Psoas muscle (tissue), 8 donors: ENCODE data around the gene SSU72. TPM values are rescaled to one million over a fixed set of nuclear protein-coding genes. Genes with fewer than 3 reads are reported as not detected.
A peak's percentile ranks its signal among the peaks of the same experiment; 100 is the strongest.

Experiments used
- ATAC-seq, 4 donors: fragments of 200-7000 bp; cut with Tn5 transposase; one replicate each; pipeline ENCODE4 v1.9.1; 2020; ENCODE audit warnings: moderate library complexity in 3 of 4, mild to moderate bottlenecking in 2 of 4
- DNase-seq, 2 donors: peaks; one replicate each; pipeline ENCODE4 v3.0.0-alpha.2; 2020
- H3K27ac ChIP-seq: fragments of 200-600 bp; one replicate; pipeline ENCODE4 v1.8.0; 2022
- H3K27me3 ChIP-seq, 3 donors: fragments of 200-600 bp in 1 of 3; one replicate each; pipeline versions ENCODE4 v1.6.1 to v1.8.0; 2013 to 2022; ENCODE audit warnings: low read length in 2 of 3, mild to moderate bottlenecking in 2 of 3, moderate library complexity in 1 of 3; ENCODE audit not compliant: insufficient read depth in 3 of 3
- H3K36me3 ChIP-seq, 2 donors: fragments of 200-600 bp in 1 of 2; one replicate each; pipeline versions ENCODE4 v1.6.1 to v1.8.0; 2013 to 2022; ENCODE audit warnings: low read depth in 1 of 2, mild to moderate bottlenecking in 1 of 2, moderate library complexity in 1 of 2; ENCODE audit not compliant: insufficient read depth in 1 of 2
- H3K4me1 ChIP-seq: fragments of 200-600 bp; one replicate; pipeline ENCODE4 v1.8.0; 2022
- H3K4me3 ChIP-seq: fragments of 200-600 bp; one replicate; pipeline ENCODE4 v1.8.0; 2022; ENCODE audit warnings: mild to moderate bottlenecking
- H3K9me3 ChIP-seq: fragments of 200-600 bp; one replicate; pipeline ENCODE4 v1.8.0; 2022
- CTCF ChIP-seq: fragments of 200-600 bp; IDR thresholded peaks from one replicate; pipeline ENCODE4 v1.8.0; 2022; ENCODE audit warnings: antibody characterized with exemption
- WGBS, 3 donors: extraction: QIAGEN DNeasy Blood & Tissue Kit; methylation state at CpG; one replicate each; pipeline versions ENCODE4 v1.1.6 to v1.1.7; 2013; 5-methylcytosine and 5-hydroxymethylcytosine counted together
- intact Hi-C, 2 donors: fragments of 100-400 bp; cut with DNase I; formaldehyde crosslinking; loops; one replicate each; pipeline versions ENCODE4 v1.11.0 to v1.14.2; 2022
- polyA plus RNA-seq, 3 donors: library from polyadenylated mRNA; stranded (reverse); fragments of 200-250 nt; gene quantifications; one replicate each; pipeline ENCODE4 v1.2.3, GENCODE V29; 2013
- total RNA-seq, 4 donors: library from RNA; stranded (reverse); fragmentation: NEBNext Ultra II Directional in 2 of 4; extraction: Animal tissue kit (Norgen Biotek cat#: 25700) in 2 of 4; gene quantifications; one replicate each; pipeline versions ENCODE4 v1.2.1 to v1.2.4, GENCODE V29; 2021 to 2023
- donor health status: healthy with polysubstance abuse.
- donor health status: DM: no; HTN: no; CAD: no; lungs with moderate emphysema.
- donor health status: Bipolar disorder and iron deficiency.
- donor health status: healthy.
- donor health status: DM: yes; HTN: yes; CAD: no.
- donor health status: DM: no; HTN: no; CAD: no.
- donor health status: DM: no; HTN: no; CAD: no.
- donor health status: DM: yes; HTN: yes; CAD: no.

SSU72 gene
- total and polyA plus RNA-seq, 7 donors = 130 to 207 (median 179) TPM

DNA sequence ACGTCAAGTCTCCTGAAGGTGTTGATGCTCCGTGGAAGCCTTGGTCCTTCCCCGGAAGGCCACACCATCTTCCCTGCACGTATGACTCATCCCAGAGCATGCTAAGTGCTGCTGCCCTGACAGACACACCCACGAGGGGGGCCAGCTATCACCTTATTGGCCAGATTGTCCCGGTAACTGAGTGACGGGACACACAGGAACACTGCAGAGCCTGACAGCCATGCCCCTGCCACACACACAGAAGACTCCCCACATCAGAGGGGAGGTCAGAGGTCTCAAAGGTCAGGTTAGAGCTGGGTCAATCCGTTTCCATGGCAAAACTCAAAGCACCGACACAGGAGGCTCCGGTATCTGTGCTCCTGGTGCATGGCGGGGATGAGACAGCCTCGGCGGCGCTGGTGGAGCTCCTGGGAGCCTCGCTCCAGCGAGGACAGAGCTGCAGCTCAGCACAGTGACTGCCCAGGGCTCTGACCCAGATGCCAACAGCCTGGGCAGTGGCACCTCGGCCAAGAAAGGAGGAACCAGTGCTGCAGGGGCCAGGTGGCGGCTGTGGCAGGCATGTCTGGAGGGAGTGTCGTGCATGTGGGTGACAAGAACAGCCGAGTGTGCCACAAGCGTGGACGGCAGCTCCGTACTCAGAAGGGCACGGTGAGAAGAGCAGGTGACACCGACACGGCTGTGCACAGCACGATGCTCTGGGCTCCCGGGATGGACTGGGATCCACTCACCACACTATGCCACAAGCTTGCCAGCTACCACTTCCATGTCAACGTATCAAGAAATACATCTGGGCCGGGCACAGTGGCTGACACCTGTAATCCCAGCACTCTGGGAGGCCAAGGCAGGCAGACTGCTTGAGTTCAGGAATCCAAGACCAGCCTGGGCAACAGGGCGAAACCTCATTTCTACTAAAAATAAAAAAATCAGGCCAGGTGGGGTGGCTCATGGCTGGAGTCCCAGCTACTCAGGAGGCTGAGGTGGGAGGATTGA lies 19.4 kb downstream of the SSU72 start:
- H3K27ac ChIP-seq = peak overlapping the region; percentile 79

GRCh38 chr1:1554550-1554925 lies 20.1 kb downstream of the SSU72 start:
- Histone ChIP-seq H3K36me3 (no peaks in the 10 kb centered on the region), H3K27ac (peak overlapping the region; percentile 79), H3K27me3 (no peaks in the 10 kb centered on the region), H3K9me3 (no peaks in the 10 kb centered on the region), H3K4me3 (no peak overlapping the region), H3K4me1 (peaks cover 30% of the 10 kb centered on the region)
- no peak for TF ChIP-seq CTCF
- 44 to 73% (median 45%) methylated on average over 10 to 13 of the region's 13 CpGs for WGBS, 3 donors
- peak in 1 of 2 donors; percentile 68 for DNase-seq
- intact Hi-C loops = no loop called here
- ATAC-seq = peak; percentile 55 to 66 (median 58)

More for the DNA sequence above, 19.4 kb downstream of the SSU72 start:
- H3K4me1 ChIP-seq = peaks cover 30% of the 10 kb centered on the region
- ATAC-seq (peak; percentile 70 to 82 (median 79)), DNase-seq (peak in 1 of 2 donors; percentile 83)
- no peaks in the 10 kb centered on the region for H3K9me3 ChIP-seq
- peak overlapping the region; percentile 14 for H3K4me3 ChIP-seq
- TF ChIP-seq CTCF = no peak
- H3K27me3 ChIP-seq = no peaks in the 10 kb centered on the region
- H3K36me3 ChIP-seq = peaks cover 0 to 4% of the 10 kb centered on the region in 2 donors
- intact Hi-C loops = no loop called here
- 25 to 42% (median 28%) methylated on average over 31 of the region's 31 CpGs for WGBS, 3 donors

DNA sequence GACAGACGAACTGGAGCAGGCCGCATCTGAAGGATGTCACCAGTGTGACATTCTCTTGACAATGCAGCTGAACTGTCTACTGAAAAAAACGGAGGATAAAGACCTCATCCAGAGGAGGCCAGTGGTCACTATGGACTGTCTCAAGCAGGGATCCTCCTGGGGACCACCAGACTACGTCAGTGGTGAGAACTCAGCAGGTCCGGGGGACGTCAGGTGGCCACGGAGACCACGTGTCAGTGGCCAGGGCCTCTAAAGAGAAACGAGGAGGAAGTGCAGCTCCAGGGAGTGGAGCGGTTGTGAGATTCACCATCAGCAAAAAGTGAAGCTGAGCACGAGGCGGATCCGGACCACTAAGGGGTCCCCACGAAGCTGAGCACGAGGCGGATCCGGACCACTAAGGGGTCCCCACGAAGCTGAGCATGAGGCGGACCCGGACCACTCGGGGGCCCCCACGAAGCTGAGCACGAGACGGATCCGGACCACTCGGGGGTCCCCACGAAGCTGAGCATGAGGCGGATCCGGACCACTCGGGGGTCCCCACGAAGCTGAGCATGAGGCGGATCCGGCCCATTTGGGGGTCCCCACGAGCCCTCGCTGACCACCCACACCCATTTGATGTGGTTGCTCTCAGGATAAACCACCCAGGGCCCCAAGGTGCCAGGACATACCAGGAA lies 20.7 kb downstream of the SSU72 start:
- peak overlapping the region; percentile 79 for H3K27ac ChIP-seq
- WGBS, 3 donors = 80 to 91% (median 87%) methylated on average over 32 to 35 of the region's 35 CpGs
- H3K36me3 ChIP-seq = no peaks in the 10 kb centered on the region
- no peaks in the 10 kb centered on the region for H3K27me3 ChIP-seq
- ATAC-seq = no peak
- no peaks in the 10 kb centered on the region for H3K9me3 ChIP-seq
- DNase-seq = no peak
- intact Hi-C loops = no loop called here
- no peak overlapping the region for H3K4me3 ChIP-seq
- H3K4me1 ChIP-seq = peaks cover 30% of the 10 kb centered on the region
- TF ChIP-seq CTCF = no peak

GRCh38 chr1:1552263-1552639 lies 22.4 kb downstream of the SSU72 start:
- DNase-seq = no peak
- no peak for ATAC-seq
- Histone ChIP-seq H3K4me3 (no peak overlapping the region), H3K36me3 (peaks cover 0 to 11% of the 10 kb centered on the region in 2 donors), H3K27ac (no peak overlapping the region), H3K27me3 (no peaks in the 10 kb centered on the region), H3K9me3 (no peaks in the 10 kb centered on the region), H3K4me1 (peaks cover 30% of the 10 kb centered on the region)
- no peak for TF ChIP-seq CTCF
- 80 to 84% (median 83%) methylated on average over 10 of the region's 10 CpGs for WGBS, 3 donors
- intact Hi-C loops = no loop called here
